GM19395 (cell line): ENCODE results near the gene ATP5PB.
A peak's percentile ranks its signal among the peaks of the same experiment; 100 is the strongest.

ENCODE experiments used
- ATAC-seq: cut with Tn5 transposase; IDR thresholded peaks from one replicate; pipeline ENCODE4 v1.9.1; 2021; ENCODE audit warnings: mild to moderate bottlenecking, moderate library complexity; ENCODE audit not compliant: unreplicated experiment

Gene ATP5PB, protein sequence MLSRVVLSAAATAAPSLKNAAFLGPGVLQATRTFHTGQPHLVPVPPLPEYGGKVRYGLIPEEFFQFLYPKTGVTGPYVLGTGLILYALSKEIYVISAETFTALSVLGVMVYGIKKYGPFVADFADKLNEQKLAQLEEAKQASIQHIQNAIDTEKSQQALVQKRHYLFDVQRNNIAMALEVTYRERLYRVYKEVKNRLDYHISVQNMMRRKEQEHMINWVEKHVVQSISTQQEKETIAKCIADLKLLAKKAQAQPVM

DNA sequence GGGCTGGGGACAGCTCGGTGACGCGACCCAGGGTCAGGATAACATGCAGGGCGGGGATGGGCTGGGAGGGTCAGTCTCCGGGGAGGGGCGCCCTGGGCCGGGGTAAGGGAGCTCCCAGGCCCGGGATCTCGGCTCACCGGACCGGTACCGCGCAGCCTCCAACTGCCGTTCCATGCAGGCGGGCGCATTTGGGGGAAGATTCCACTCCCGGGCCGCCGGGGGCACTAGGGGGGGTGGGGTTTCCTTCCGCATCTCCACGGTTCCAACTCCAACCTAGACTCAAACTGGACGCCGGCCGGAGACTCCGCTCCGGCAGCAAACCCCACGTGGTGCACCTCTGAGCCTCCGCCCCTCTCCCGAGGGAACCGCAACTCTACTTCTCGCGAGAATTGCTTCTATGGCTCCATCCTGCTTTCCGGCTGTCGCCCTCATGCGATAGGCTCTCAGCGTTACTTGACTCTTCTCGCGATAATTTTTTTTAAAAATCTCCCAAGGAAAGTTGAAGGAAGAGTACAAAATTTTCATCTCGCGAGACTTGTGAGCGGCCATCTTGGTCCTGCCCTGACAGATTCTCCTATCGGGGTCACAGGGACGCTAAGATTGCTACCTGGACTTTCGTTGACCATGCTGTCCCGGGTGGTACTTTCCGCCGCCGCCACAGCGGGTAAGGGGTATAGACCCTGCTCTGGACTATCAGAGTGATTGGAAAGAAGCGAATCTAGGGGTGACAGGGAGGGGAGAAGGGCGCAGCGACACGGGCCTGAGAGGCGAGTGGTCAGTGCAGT, at the start of gene ATP5PB, which contains the start of gene WDR77:
Gene ATP5PB, plus strand, starts transcription at position 547 of the 785 bp plus-strand sequence. Its CDS starts 78 bp downstream, at position 625.
Gene WDR77, minus strand, starts transcription at position 339 of the 785 bp plus-strand sequence. Its CDS starts 87 bp downstream, at position 252.
- ATAC-seq = peak; percentile 92

DNA sequence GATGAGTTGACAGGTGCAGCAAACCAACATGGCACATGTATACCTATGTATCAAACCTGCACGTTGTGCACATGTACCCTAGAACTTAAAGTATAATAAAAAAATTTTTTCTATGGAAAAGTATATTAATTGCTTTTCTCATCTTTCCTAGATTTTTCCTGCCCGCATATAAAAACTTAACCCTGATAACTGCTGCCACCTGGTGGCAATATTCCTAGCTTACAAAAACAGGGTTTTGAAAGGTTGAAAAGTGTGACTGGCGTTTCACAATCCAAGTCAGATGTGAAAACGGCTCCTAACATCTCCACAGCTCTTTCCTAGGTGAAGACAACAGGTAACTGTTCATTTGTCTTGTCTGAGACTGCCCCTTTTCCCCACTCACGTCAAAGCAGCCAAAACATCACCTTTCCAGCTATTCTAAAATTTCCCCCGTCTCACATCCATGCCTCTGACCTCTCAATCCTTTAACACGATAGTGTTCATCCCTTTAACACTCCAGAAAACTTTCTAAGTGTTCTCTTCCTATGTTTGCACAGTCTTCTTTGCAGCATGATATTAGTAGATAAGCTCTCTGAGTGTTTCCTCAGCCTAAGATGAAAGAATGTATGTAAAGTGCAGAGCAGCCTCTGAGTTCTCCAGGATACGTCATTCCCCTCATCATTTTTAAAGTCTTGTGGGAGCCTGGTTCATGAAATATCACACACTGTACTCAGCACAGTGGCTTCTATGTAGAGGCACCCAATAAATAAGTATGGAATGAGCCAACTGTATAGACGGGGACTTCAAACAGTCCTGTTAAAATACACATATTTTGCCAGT, 49.3 kb upstream of the ATP5PB start:
- no peak for ATAC-seq

DNA sequence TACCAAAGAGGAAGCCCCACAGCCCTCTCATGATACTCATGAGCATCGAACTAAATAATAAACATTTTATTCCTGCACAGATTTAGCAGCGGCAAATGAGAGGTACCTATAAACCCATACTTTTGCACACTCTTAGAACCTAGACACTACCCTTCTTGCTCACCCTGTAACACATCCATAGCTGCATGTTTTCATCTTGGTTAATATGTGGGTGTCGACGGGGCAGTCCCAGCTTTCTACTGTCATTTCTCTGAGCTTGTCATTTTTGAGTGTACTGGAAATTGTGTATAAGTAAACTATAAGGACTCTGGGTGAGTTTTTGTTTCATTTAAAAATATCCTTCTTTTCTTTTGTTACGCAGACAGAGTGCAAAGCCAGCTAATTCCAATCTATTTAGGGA, 47.2 kb upstream of the ATP5PB start:
- ATAC-seq = no peak

DNA sequence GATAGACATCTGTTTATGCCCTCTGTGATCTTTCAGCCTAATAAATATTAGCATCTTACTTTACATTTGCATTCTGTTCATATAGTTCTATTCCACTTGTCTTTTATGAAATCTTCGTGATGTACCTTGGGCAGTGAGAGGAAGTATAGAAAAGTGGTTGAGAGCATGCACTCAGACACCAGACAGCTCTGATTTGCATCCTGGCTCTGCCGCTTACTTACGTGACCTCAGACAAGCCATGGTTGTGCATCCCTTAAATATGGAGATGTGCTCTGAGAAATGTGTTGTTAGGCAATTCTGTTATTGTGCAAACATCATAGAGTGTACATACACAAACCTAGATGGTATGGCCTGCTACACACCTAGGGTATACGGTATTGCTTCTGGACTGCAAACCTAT, 44.7 kb upstream of the ATP5PB start:
- no peak for ATAC-seq

DNA sequence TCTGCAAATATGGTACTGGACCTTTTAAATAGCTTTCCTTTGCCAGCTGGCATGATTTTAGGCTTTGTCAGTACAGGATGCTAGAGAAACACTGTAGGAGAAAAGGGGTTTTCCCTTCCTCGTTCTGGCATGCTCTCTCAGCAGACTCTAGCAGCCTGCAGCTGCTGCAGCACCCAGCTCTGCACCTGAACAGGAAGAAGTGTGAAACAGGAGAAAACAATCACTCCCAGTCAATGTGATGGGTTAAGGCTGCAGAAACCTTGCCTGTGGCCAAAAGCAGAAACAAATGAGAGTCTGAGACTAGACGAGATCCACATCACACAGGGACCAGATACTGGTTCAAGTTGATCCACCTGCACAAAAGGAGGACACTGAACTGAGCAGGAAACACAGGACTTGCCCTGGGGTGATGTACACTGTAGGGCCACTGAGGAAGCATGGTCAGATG, 42.9 kb upstream of the ATP5PB start:
- peak; percentile 95 for ATAC-seq

DNA sequence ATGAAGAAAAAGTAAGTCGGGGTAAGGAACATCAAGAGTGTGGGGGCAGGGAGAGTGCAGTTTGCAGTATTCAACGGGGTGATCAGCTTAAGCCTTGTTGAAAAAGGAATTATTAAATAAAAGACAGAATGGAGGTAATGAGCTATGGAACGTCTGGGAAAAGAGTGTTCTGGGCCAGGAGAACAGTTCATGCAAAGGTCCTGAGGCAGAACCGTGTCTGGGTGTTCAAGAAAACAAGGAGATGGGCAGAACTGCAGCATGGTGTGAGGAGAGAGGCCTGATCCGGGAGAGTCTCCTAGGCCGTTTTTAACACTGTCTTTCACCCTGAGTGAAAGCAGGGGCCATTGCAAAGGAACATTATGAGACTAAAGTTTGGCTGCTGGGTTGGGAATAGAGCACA, 42.0 kb upstream of the ATP5PB start:
- ATAC-seq = no peak

DNA sequence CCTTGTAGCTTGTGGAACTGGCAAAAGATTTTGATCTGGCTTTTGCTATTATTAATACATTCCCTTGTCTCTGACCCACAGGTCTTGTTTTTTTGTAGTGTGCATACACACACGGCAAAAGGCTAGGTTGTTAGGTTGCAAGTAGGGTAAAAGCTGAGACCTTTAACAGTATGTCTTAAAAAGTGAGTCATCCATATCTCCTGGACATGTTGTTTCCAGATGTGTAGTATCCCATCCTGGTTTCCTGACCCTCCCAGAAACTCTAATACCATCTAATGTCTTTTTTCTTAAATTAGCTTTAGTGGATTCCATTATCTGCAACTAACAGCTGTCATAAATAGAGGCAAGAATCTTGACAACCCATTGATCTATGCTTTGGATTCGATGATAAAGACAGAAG, 36.4 kb upstream of the ATP5PB start:
- no peak for ATAC-seq

DNA sequence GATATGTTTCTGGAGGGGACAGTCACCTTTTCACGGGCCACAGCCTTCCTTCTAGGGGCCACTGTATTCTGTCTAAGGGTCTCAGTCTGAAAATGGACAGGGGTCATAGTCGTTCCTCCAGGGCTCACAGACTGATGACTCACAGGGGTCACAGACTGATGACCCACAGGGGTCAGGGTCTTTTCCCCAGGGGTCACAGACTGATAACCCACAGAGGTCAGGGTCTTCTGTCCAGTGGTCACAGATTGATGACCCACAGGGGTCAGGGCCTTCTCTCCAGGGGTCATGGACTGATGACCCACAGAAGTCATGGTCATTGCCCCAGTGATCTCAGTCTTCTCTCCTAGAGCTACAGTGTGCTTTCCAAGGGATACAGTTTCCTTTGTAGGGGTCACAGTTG, 34.5 kb upstream of the ATP5PB start:
- no peak for ATAC-seq

DNA sequence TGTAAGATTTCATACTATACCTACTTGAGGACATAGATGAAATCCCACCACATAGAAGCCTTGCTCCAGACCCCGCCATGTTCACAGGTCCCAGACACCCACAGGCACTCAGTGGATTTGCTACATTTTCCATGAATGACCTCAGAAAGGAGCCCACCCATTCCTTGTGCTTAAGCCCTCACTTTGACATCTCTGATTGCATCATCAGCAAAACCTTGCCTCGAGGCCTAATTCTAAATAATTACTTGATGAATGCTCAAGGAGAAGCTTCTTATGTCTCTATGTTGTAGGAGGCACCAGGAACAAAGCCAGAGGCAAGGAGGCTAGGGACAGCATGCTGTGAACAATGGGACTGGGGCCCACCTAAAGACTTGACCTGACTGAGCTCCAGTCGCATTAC, 33.8 kb upstream of the ATP5PB start:
- ATAC-seq = no peak

DNA sequence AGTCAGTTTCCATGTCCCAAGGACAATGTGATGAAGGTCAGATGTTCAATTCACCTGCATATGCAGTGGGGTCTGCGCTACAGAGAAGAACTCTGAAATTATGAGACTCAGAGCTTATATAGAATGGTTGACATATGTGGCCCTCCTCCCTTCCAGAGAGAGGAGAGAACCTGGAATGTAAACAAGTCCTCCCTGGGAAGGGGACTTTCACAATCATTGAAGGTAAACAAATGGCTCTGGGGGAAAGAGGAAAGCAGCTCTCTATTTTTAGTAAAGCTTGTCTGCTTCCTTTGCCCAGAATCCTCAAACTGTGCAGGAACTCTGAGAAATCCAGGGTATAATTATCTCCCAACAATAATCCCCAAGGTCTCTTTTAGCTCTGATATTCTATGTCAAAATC, 31.5 kb upstream of the ATP5PB start:
- no peak for ATAC-seq

DNA sequence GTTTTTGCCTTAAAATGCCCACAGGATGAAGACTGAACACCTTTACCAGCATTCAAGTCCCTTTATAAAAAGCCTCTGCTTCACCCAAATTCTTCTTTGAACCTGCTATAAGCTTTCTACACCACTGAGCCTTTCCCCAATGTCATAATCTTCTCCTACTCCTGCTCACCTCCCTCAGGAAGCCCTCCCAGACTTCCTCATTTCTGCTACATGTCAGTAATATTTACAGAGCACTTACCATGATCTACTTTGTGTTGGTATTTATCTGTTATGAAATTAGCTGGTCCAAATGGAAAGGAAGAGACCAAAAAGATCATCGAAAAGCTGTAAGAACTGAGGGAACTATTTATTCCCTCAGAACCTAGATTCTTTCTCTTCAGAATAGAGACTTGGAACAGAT, 30.2 kb upstream of the ATP5PB start:
- ATAC-seq = no peak

DNA sequence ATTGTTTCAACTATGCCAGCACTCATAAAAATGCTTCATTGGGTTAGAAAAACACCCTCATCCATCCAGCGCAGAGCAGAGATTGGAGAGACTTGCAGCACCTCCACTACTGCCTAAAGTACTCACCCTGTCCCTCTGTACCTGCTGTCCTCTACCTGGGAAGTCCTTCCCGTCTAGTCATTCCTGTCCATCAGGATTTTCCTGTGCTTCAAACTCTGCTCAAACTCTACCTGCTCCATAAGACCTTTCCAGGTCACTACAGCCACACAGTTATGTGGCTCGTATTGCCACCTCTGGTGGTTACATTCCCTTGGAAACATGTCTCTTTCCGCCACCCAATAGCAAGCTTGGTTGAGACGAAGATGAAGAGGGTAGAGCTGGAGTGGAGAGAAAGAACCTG, 28.9 kb upstream of the ATP5PB start:
- no peak for ATAC-seq

DNA sequence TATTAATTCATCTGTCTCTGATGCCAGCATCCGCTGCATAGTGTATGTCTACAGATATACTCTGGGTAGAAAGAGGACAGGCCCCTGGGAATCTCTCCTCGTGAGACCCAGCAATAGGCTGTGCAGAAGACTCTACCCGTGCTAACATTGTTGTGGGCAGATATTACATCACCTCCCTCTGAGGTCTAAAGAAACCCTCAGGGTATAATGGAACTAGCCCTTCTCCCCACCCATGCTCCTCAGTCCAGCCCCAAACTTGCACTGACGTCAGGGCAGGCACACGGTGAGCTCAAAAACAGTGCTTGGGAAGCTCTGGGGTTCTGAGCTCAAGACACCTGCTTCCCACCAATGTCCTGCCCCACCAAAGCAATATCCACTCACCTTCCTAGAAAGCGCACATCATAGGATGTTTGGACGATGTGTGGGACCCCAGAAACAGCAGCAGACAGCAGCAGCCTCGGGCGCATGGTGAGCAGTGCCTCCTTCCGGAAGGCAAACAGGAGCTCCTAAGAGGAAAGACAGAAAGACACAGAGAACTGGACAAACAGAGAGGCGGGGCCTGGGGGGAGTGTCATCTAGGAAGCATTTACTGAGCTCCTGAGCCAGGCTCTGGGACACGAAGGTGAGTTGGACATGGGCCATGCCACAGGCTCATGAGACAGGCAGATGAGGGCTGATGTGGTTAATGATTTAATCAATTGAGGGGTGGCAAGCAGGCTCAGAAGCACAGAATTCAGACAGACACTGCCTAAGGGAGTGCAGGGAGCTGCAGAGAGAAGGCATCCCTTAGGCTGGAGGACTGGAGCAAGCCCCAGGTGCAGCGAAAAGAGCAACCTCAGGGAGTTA, 26.5 kb upstream of the ATP5PB start:
- ATAC-seq = no peak

DNA sequence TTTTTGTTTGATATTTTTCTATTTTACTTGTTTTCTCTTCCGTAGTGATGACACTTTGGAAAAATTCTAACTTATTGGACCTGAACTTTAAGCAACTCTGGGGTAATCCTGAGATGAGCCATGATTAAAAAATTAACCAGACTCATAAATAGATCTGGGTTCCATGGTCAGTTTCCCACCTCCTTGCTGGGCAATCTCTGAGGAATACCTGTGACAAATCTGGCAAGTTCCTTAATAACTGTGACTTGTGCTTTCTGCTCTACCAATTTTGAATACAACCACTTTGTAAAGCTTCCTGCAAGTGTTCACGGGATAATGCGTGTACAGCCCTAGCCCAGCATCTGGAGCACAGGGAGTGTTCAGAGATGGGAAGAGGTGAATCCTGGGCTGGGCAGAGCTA, 25.0 kb upstream of the ATP5PB start:
- no peak for ATAC-seq

DNA sequence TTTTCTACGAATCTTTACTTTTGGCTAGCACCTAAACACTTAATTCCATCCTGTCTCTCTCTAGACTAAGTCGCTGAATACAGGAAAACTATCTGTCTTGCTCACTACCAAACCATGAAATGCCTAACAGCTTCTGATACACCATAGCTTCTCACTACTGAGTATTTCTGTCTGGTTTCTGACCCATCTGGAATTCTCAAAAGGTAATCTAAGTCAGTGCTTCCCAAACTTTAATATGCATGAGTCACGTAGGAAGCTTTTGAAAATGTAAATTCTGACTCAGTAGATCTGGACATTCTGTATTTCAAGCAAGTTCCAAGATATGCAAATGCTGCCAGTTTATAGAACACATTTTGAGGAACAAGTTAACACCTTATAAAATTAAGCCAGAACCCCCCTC, 12.5 kb upstream of the ATP5PB start:
- no peak for ATAC-seq

DNA sequence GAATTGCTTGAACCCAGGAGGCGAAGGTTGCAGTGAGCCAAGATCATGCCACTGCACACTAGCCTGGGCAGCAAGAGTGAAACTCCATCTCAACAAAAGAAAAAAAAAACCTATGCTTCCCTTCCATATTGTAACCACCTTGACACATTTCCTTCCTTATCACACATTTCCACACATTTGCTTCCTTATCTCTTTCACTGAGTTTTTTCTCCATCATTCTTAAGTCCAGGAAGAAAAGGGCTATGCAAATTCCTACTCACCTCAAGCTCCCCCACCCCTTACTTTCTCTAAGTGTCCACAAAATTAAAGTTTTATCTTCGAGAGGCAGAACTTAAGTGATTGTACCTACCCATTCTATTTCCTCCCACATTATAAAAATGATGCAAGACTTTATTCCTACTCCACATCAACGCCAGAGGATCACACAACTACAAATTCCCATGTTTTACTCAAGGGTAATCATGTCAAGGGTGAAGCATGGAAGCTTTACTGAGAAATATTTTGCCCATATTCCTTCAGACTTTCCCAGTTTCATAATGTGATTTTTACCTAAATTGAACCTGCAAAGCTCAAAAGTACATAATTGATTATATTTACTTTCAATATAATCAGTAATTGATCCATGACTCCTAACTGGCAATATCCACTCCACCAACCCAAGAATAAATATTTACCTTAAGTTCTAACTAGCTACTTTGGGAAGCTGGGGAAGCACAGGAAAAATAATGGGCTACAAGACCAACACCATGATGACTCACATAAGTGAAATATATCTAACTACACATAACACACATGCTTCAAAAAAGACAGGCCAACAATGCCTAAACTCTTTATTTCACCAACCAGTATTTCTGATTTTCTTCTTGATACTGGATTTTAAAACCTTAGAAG, 9.6 kb upstream of the ATP5PB start:
- no peak for ATAC-seq

DNA sequence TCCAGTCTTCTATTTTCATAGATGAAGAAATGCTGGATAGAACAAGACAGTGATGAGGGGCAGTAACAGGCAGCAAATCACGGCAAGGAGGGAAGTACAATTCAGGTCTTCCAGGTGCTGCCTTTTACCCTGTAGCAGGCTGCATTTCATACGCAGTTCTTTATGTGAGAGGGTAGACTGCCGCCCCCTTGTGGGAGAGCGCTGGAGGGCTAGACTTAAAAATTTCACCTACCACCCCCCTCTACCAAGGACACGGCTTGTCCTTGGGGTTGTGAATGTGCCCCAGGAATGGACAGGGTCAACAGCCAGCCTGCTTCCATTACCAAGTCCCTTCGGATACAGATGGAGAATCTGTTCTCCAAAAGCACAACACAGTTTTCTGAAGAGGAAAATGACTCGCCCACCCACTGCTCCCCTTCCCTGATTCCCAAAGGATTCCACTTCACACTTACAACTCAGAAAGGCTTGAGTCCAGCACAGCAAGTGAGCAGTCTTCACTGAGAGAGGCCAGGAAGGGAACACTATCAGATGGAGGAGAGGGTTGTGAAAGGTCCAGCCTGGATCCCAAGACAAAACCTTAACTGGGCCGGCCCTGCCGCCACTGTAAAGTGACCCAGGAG, 7.6 kb upstream of the ATP5PB start:
- ATAC-seq = no peak

DNA sequence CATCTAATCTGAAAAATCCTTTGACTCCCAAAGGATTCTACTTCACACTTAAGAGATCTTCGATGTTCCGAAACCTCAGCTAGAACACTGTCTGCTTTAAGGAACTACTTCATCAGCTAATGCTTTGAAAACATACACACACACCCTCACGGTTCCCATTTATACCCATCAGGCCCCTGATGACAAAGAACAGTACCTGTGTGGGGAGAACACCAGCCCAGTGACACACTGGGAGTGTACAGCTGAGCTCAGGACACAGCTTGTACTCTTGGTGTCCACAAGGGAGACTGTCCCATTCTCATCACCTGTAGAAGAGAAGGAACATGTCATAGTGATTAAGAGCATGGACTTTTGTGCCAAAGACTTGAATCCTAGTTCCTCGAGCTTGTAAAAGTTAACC, 6.8 kb upstream of the ATP5PB start:
- no peak for ATAC-seq

DNA sequence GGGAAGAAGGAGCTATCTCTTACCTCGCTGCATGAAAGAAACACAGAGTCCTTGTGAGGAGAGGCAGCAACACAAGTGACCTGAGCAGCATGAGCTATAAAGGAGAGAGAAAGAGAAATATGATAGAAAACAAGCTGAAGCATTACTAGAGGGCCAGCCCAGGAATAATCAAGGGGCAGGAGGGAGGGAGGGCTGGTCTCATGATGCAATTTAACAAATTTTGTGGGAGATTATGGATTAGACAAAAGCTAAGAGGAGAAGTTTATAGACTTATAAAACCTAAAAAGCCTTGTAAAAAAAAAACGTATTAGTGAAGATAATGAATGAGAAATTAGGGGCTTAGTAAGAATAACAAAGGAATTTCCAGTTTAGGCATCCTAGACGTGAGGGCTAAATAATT, 5.2 kb upstream of the ATP5PB start:
- no peak for ATAC-seq
